Measurements from ENCODE around the gene IGFBP4. TPM values are rescaled to one million over a fixed set of nuclear protein-coding genes. Genes with fewer than 3 reads are reported as not detected.

Gene IGFBP4
- polyA plus RNA-seq, 1 of the 3 experiments (the other 2 are of a cell fraction), result 128 TPM

- DNase-seq, result no peak
- Histone ChIP-seq H3K36me3 (replicated peaks in 1 of 2; ENCODE audit: control insufficient read depth in 1 of 2, insufficient read depth in 2 of 2, low read length in 1 of 2) (no peaks in the 10 kb centered on the region), H3K9me2 (no peaks in the 10 kb centered on the region), H2AFZ (ENCODE audit: low read depth) (no peak overlapping the region), H3K9ac (no peak overlapping the region), H3K27me3 (ENCODE audit: insufficient read depth) (no peaks in the 10 kb centered on the region), H3F3A (replicated peaks; ENCODE audit: insufficient read depth) (no peaks in the 10 kb centered on the region), H3K4me3 (ENCODE audit: low read depth in 2 of 2, low read length in 1 of 2) (no peak overlapping the region), H3K27ac (ENCODE audit: low read depth in 2 of 2, low read length in 1 of 2) (no peak overlapping the region), H3K4me1 (ENCODE audit: control insufficient read depth in 1 of 2, insufficient read depth in 2 of 2, low read depth in 1 of 2, low read length in 1 of 2) (peaks cover 12 to 40% of the 10 kb centered on the region in 2 experiments), H3K4me2 (no peak overlapping the region), H4K20me1 (ENCODE audit: insufficient read depth) (no peaks in the 10 kb centered on the region), H3K9me3 (no peaks in the 10 kb centered on the region), H3K79me2 (ENCODE audit: insufficient read depth) (no peaks in the 10 kb centered on the region)
- WGBS (ENCODE audit: low lambda C conversion rate), result 91% methylated on average over 4 of the region's 5 CpGs
- CTCF ChIA-PET, result interaction anchor here (0.8 to 5.3 kb wide), 8 partner anchors 10 to 102 kb away, joined by 3 to 45 read pairs (median 6); partner anchors contain the start of gene IGFBP4
- TF ChIP-seq YY1 (IDR thresholded peaks at IDR 0.05; ENCODE audit: low read depth), result no peak
- POLR2A ChIA-PET, result no interaction called here
Measured at GRCh38 chr17:40464392-40464855, 21.2 kb downstream of the IGFBP4 start.

- H3K27me3 ChIP-seq (ENCODE audit: insufficient read depth), result no peaks in the 10 kb centered on the region
- H2AFZ ChIP-seq (ENCODE audit: low read depth), result no peak overlapping the region
- H3K9me2 ChIP-seq, result no peaks in the 10 kb centered on the region
- WGBS (ENCODE audit: low lambda C conversion rate), result 88% methylated on average over 11 of the region's 11 CpGs
- H3K27ac ChIP-seq (ENCODE audit: low read depth in 2 of 2, low read length in 1 of 2), result no peak overlapping the region
- TF ChIP-seq SMC3 (IDR thresholded peaks at IDR 0.05; ENCODE audit: low read depth, low read length) (no peak), RXRA (IDR thresholded peaks at IDR 0.05; ENCODE audit: borderline replicate concordance, low read depth) (no peak)
- ChIA-PET POLR2A (no interaction called here), CTCF (interaction anchor here (0.6 to 5.3 kb wide), 5 partner anchors 10 to 59 kb away, joined by 3 to 45 read pairs (median 4); partner anchors contain the start of gene IGFBP4)
- H4K20me1 ChIP-seq (ENCODE audit: insufficient read depth), result no peaks in the 10 kb centered on the region
- DNase-seq, result no peak
- peaks cover 3% of the 10 kb centered on the region for H3F3A ChIP-seq (replicated peaks; ENCODE audit: insufficient read depth)
- no peaks in the 10 kb centered on the region for H3K9me3 ChIP-seq
- H3K36me3 ChIP-seq (replicated peaks in 1 of 2; ENCODE audit: control insufficient read depth in 1 of 2, insufficient read depth in 2 of 2, low read length in 1 of 2), result no peaks in the 10 kb centered on the region
- peaks cover 10 to 26% of the 10 kb centered on the region in 2 experiments for H3K4me1 ChIP-seq (ENCODE audit: control insufficient read depth in 1 of 2, insufficient read depth in 2 of 2, low read depth in 1 of 2, low read length in 1 of 2)
- no peaks in the 10 kb centered on the region for H3K79me2 ChIP-seq (ENCODE audit: insufficient read depth)
- H3K4me2 ChIP-seq, result no peak overlapping the region
- no peak overlapping the region for H3K4me3 ChIP-seq (ENCODE audit: low read depth in 2 of 2, low read length in 1 of 2)
- H3K9ac ChIP-seq, result no peak overlapping the region
Measured at GRCh38 chr17:40466298-40466971, 23.2 kb downstream of the IGFBP4 start.

GRCh38 chr17:40467281-40467867, 24.1 kb downstream of the IGFBP4 start:
- Histone ChIP-seq H3K9me2 (no peaks in the 10 kb centered on the region), H3K79me2 (ENCODE audit: insufficient read depth) (no peaks in the 10 kb centered on the region), H3K4me1 (ENCODE audit: control insufficient read depth in 1 of 2, insufficient read depth in 2 of 2, low read depth in 1 of 2, low read length in 1 of 2) (peaks cover 14 to 17% of the 10 kb centered on the region in 2 experiments; a peak in 3 of 4 replicates), H3K27me3 (ENCODE audit: insufficient read depth) (no peaks in the 10 kb centered on the region), H3F3A (replicated peaks; ENCODE audit: insufficient read depth) (peaks cover 3% of the 10 kb centered on the region), H2AFZ (ENCODE audit: low read depth) (no peak overlapping the region), H3K27ac (ENCODE audit: low read depth in 2 of 2, low read length in 1 of 2) (no peak overlapping the region), H3K4me3 (ENCODE audit: low read depth in 2 of 2, low read length in 1 of 2) (no peak overlapping the region), H3K9me3 (no peaks in the 10 kb centered on the region), H3K36me3 (replicated peaks in 1 of 2; ENCODE audit: control insufficient read depth in 1 of 2, insufficient read depth in 2 of 2, low read length in 1 of 2) (no peaks in the 10 kb centered on the region), H3K9ac (no peak overlapping the region), H4K20me1 (ENCODE audit: insufficient read depth) (no peaks in the 10 kb centered on the region), H3K4me2 (no peak overlapping the region)
- no peak for DNase-seq
- WGBS (ENCODE audit: low lambda C conversion rate), result 100% methylated on average over 1 of the region's 2 CpGs
- ChIA-PET CTCF (interaction anchor here (0.6 to 5.3 kb wide), 7 partner anchors 10 to 71 kb away, joined by 3 to 45 read pairs (median 4); partner anchors contain the start of gene IGFBP4), POLR2A (no interaction called here)
- TF ChIP-seq RAD21 (IDR thresholded peaks at IDR 0.05; ENCODE audit: low read length) (no peak), TEAD4 (IDR thresholded peaks at IDR 0.05; ENCODE audit: borderline replicate concordance, insufficient read depth) (no peak), FOXJ3 (CRISPR knock-in tag; IDR thresholded peaks at IDR 0.05) (no peak), PBX3 (IDR thresholded peaks at IDR 0.05) (no peak), NFIC (IDR thresholded peaks at IDR 0.05; ENCODE audit: borderline replicate concordance) (no peak), SMC3 (IDR thresholded peaks at IDR 0.05; ENCODE audit: low read depth, low read length) (no peak), GABPA (IDR thresholded peaks at IDR 0.05; ENCODE audit: low read depth) (no peak), JUND (IDR thresholded peaks at IDR 0.05) (no peak), ELF1 (IDR thresholded peaks at IDR 0.05) (no peak), RXRA (IDR thresholded peaks at IDR 0.05; ENCODE audit: borderline replicate concordance, low read depth) (no peak), FOSL2 (IDR thresholded peaks at IDR 0.05; ENCODE audit: borderline replicate concordance, low read depth) (no peak), MEF2A (IDR thresholded peaks at IDR 0.05; ENCODE audit: borderline replicate concordance, low read depth) (no peak)
